GM10248 (cell line): ENCODE results near the gene PEDS1.

ENCODE experiments used
- CTCF ChIA-PET: fragments of 300-600 bp; sonication (Branson Sonifier 250); formaldehyde crosslinking; extraction: SDS; loops from one replicate; lab custom pipeline; 2021; ENCODE audit warnings: antibody characterized with exemption; lab: Yijun Ruan, JAX
- POLR2A ChIA-PET: fragments of 350-650 bp; sonication (Branson Sonifier 250); formaldehyde crosslinking; extraction: SDS; loops from one replicate; lab custom pipeline; 2020; ENCODE audit warnings: antibody characterized with exemption; lab: Yijun Ruan, JAX
- DNase-seq: peaks from one replicate; pipeline ENCODE4 v3.0.0; 2012; ENCODE audit errors: extremely low spot score
- TF ChIP-seq, protein P1 (sequence below): IDR thresholded peaks from 2 replicates; pipeline ENCODE4 v1.5.1; 2012; ENCODE audit warnings: mild to moderate bottlenecking, low read depth; ENCODE audit errors: extremely low read depth, missing control alignments, control extremely low read depth

PEDS1 gene

GRCh38 chr20:50115591-50116367 is 37.7 kb downstream of the PEDS1 start:
- POLR2A ChIA-PET = interaction anchor here (0.9 to 1.2 kb wide), 2 partner anchors 37 to 50 kb away, joined by 3 to 4 read pairs; partner anchors contain the start of gene PEDS1
- TF ChIP-seq, protein P1, sequence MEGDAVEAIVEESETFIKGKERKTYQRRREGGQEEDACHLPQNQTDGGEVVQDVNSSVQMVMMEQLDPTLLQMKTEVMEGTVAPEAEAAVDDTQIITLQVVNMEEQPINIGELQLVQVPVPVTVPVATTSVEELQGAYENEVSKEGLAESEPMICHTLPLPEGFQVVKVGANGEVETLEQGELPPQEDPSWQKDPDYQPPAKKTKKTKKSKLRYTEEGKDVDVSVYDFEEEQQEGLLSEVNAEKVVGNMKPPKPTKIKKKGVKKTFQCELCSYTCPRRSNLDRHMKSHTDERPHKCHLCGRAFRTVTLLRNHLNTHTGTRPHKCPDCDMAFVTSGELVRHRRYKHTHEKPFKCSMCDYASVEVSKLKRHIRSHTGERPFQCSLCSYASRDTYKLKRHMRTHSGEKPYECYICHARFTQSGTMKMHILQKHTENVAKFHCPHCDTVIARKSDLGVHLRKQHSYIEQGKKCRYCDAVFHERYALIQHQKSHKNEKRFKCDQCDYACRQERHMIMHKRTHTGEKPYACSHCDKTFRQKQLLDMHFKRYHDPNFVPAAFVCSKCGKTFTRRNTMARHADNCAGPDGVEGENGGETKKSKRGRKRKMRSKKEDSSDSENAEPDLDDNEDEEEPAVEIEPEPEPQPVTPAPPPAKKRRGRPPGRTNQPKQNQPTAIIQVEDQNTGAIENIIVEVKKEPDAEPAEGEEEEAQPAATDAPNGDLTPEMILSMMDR = no peak
- CTCF ChIA-PET = interaction anchor here (0.8 to 2.4 kb wide), 17 partner anchors 8 to 574 kb away, joined by 3 to 12 read pairs (median 5); partner anchors contain the start of genes CEBPB and PEDS1
- peak; percentile 91 for DNase-seq

GRCh38 chr20:50115041-50115512 is 38.4 kb downstream of the PEDS1 start:
- DNase-seq = no peak
- ChIA-PET POLR2A (no interaction called here), CTCF (interaction anchor here (0.9 to 2.4 kb wide), 11 partner anchors 12 to 573 kb away, joined by 3 to 12 read pairs (median 6); partner anchors contain the start of gene PEDS1)
- TF ChIP-seq, protein P1 = no peak

DNA sequence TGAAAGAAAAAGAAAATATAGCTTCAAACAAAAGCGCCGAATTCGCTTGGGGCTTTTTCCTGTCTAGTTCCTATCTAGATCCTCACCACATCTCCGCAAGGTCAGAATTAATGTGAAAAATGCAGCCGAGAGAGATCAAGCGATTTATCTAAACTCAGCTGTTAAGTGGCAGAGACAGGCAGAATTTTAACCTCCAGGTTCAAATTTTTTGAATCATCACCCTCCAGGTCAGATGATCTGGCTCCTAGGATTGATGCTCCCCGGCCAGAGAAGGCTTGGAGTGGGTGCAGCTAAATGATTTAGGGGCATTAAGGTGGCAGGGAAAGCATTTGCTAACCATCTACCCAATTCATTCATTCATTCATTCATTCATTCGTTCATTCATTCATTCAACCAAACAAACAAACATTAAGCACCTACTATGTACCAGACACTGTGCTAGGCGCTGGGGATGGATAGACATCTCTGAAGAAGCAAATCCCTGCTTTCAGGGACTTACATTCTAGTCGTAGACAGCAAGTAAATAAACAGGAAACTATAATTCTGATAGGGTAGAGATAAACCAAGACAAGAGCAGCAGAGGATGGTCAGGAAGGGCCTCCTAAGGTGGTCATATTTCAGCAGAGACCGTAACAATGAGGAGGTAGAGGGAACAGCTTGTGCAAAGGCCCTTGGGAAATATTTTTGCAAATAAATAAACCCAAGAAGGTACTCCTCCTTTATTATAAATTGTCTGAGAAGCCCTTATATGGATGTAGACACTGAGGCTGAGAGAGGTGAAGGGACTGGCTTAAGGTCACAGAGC is 39.9 kb downstream of the PEDS1 start:
- no peak for DNase-seq
- POLR2A ChIA-PET = no interaction called here
- TF ChIP-seq, protein P1 = no peak

DNA sequence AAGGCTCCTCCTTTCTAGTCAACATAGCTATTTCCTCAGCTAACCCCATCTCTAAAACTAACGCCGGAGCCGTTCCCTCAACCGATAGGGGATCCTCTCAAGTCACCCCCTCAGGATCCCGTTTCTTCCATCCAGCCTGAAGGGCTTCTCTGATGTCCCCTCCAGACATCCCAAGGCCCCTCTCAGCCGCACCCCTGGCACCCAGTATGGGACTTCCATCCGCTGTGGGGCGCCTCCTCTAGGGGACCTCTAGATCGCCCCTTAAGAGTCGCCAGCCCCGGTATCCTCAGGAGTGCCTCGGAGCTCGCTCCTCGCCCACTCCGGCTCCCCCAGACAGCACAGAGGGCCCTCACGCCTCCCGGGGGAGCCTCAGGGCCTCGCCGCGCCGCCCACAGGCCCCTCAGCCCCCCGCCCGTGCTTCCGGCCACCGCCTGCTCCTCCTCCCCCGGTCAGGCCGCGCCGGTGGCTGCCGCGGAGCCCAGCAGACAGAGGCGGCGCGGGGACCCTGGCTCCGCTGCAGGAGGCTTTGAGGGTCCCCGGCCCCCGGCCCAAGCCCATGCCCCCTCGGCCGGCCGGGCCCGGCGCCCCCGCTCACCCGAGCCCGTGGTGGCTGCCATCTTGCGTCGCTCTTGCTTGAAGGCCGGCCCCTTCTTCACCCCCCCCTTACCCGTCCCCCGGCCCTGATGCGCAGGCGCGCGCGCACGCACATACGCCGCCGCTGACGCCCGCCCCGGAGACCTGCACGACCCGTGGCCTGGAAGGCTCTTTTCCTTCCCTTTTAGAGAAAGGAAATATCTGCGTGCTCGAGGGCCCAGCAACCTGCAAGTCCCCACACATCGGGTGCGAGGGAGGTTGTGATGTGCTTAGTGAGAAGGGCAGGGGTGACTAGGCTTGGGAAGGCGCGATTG is 40.8 kb downstream of the PEDS1 start, which contains the start of gene UBE2V1:
TSS of gene UBE2V1 (minus strand) at position 639 of the 908 bp plus-strand sequence. CDS start at position 617, 22 bp downstream.
- POLR2A ChIA-PET = no interaction called here
- TF ChIP-seq, protein P1 = peak; percentile 33
- DNase-seq = peak; percentile 93
- CTCF ChIA-PET = interaction anchor here (0.9 to 3.1 kb wide), 9 partner anchors 9 to 148 kb away, joined by 3 to 18 read pairs (median 5); partner anchors contain the start of gene PEDS1

More for the DNA sequence above, 39.9 kb downstream of the PEDS1 start:
- CTCF ChIA-PET = interaction anchor here (0.9 to 1.8 kb wide), 8 partner anchors 9 to 149 kb away, joined by 3 to 7 read pairs (median 4); partner anchors contain the start of gene PEDS1

GRCh38 chr20:50111829-50112495 is 41.6 kb downstream of the PEDS1 start:
- POLR2A ChIA-PET = no interaction called here
- CTCF ChIA-PET = interaction anchor here (1.5 to 3.1 kb wide), 5 partner anchors 10 to 133 kb away, joined by 3 to 18 read pairs (median 4); no protein-coding TSS in a partner anchor
- no peak for DNase-seq
- TF ChIP-seq, protein P1 = no peak
